GM23338 (cell line): ENCODE measurements around the gene LIMA1. TPM values are rescaled to one million over a fixed set of nuclear protein-coding genes. Genes with fewer than 3 reads are reported as not detected.

ENCODE experiments used
- ATAC-seq: fragments of 200-7000 bp; cut with Tn5 transposase; 3 replicates; pipeline ENCODE4 v1.9.1; 2020
- DNase-seq: peaks from one replicate; pipeline ENCODE4 v3.0.0-alpha.2; 2015; ENCODE audit warnings: low spot score
- H2AFZ ChIP-seq: fragments of 200-600 bp; sonication (generic); 2 replicates; pipeline ENCODE4 v1.8.0; 2016; ENCODE audit warnings: antibody characterized with exemption, mild to moderate bottlenecking, moderate library complexity
- H3F3A ChIP-seq: fragments of 200-600 bp; sonication (generic); replicated peaks from 2 replicates; pipeline ENCODE4 v1.8.0; 2017; ENCODE audit warnings: antibody characterized with exemption, mixed run types, low read depth
- H3K27ac ChIP-seq: fragments of 200-600 bp; sonication (generic); 2 replicates; pipeline ENCODE4 v1.6.1; 2016; ENCODE audit warnings: low read depth
- H3K27me3 ChIP-seq: fragments of 200-600 bp; sonication (generic); 2 replicates; pipeline ENCODE4 v1.8.0; 2016; ENCODE audit warnings: mild to moderate bottlenecking, mixed run types, moderate library complexity; ENCODE audit not compliant: insufficient read depth
- H3K36me3 ChIP-seq: fragments of 200-600 bp; sonication (generic); 2 replicates; pipeline ENCODE4 v1.8.0; 2016; ENCODE audit warnings: mild to moderate bottlenecking; ENCODE audit not compliant: insufficient read depth
- H3K4me1 ChIP-seq: fragments of 200-600 bp; sonication (generic); 2 replicates; pipeline ENCODE4 v1.8.0; 2016; ENCODE audit warnings: mild to moderate bottlenecking, moderate library complexity; ENCODE audit not compliant: insufficient read depth
- H3K4me2 ChIP-seq: fragments of 200-600 bp; sonication (generic); 2 replicates; pipeline ENCODE4 v1.7.1; 2017; ENCODE audit warnings: mixed run types
- H3K4me3 ChIP-seq: fragments of 200-600 bp; sonication (generic); 2 replicates; pipeline ENCODE4 v1.6.1; 2016; ENCODE audit warnings: mixed run types
- H3K79me2 ChIP-seq: fragments of 200-600 bp; sonication (generic); replicated peaks from 2 replicates; pipeline ENCODE4 v1.8.0; 2017; ENCODE audit warnings: mild to moderate bottlenecking; ENCODE audit not compliant: insufficient read depth
- H3K9me2 ChIP-seq: fragments of 200-600 bp; sonication (generic); 2 replicates; pipeline ENCODE4 v1.8.0; 2017; ENCODE audit not compliant: insufficient read depth
- H4K20me1 ChIP-seq: fragments of 200-600 bp; sonication (generic); replicated peaks from 2 replicates; pipeline ENCODE4 v1.8.0; 2017; ENCODE audit warnings: mild to moderate bottlenecking; ENCODE audit not compliant: insufficient read depth
- H3K27ac Mint-ChIP-seq: 2 replicates; pipeline ENCODE4 v1.8.0; 2020; ENCODE audit warnings: inconsistent platforms, mild to moderate bottlenecking, moderate library complexity, mixed read lengths
- H3K27me3 Mint-ChIP-seq: 3 replicates; pipeline ENCODE4 v1.8.0; 2022; ENCODE audit warnings: low read depth, mild to moderate bottlenecking, moderate library complexity, mixed read lengths, inconsistent platforms; ENCODE audit not compliant: insufficient read depth, poor library complexity
- H3K36me3 Mint-ChIP-seq: 3 replicates; pipeline ENCODE4 v1.8.0; 2021; ENCODE audit warnings: low read depth, mild to moderate bottlenecking, inconsistent platforms, moderate library complexity, mixed read lengths
- H3K4me1 Mint-ChIP-seq: 3 replicates; pipeline ENCODE4 v1.8.0; 2020; ENCODE audit warnings: mild to moderate bottlenecking, inconsistent platforms, mixed read lengths
- H3K4me3 Mint-ChIP-seq: 3 replicates; pipeline ENCODE4 v1.8.0; 2021; ENCODE audit warnings: moderate library complexity, mild to moderate bottlenecking, inconsistent platforms, mixed read lengths
- H3K9me3 Mint-ChIP-seq: 3 replicates; pipeline ENCODE4 v1.8.0; 2020; ENCODE audit warnings: moderate library complexity, mild to moderate bottlenecking, inconsistent platforms, mixed read lengths
- ETS1 ChIP-seq: IDR thresholded peaks from 2 replicates; pipeline ENCODE4 v1.6.1; 2016; ENCODE audit warnings: antibody characterized with exemption
- EZH2 ChIP-seq: fragments of 200-600 bp; sonication (generic); IDR thresholded peaks from one replicate; pipeline ENCODE4 v1.8.0; 2017; ENCODE audit warnings: antibody characterized with exemption, mild to moderate bottlenecking, low read depth; ENCODE audit not compliant: unreplicated experiment
- EZH2phosphoT487 ChIP-seq: fragments of 200-600 bp; sonication (generic); IDR thresholded peaks from one replicate; pipeline ENCODE4 v1.8.1; 2018; ENCODE audit warnings: antibody characterized with exemption; ENCODE audit not compliant: unreplicated experiment
- JUNB ChIP-seq: IDR thresholded peaks from one replicate; pipeline ENCODE4 v1.6.1; 2016; ENCODE audit warnings: antibody characterized with exemption; ENCODE audit not compliant: unreplicated experiment
- NANOG ChIP-seq: IDR thresholded peaks from 2 replicates; pipeline ENCODE4 v1.6.1; 2016; ENCODE audit warnings: antibody characterized with exemption, borderline replicate concordance
- POLR2AphosphoS5 ChIP-seq: IDR thresholded peaks from 2 replicates; pipeline ENCODE4 v1.6.1; 2016; ENCODE audit warnings: antibody characterized with exemption, low read depth
- REST ChIP-seq: IDR thresholded peaks from one replicate; pipeline ENCODE4 v1.6.1; 2018; ENCODE audit warnings: antibody characterized with exemption; ENCODE audit not compliant: unreplicated experiment
- STAT1 ChIP-seq: IDR thresholded peaks from one replicate; pipeline ENCODE4 v1.6.1; 2016; ENCODE audit warnings: antibody characterized with exemption; ENCODE audit not compliant: unreplicated experiment
- ZNF114 ChIP-seq: fragments of 250-450 bp; sonication (Bioruptor Pico); IDR thresholded peaks from 2 replicates; pipeline ENCODE4 v1.5.0; 2020; ENCODE audit warnings: mild to moderate bottlenecking, moderate library complexity
- ZNF331 ChIP-seq: fragments of 250-450 bp; sonication (Bioruptor Pico); IDR thresholded peaks from 2 replicates; pipeline ENCODE4 v1.5.0; 2020; ENCODE audit warnings: low read depth, mild to moderate bottlenecking, moderate library complexity
- ZNF462 ChIP-seq: fragments of 250-450 bp; sonication (Bioruptor Pico); IDR thresholded peaks from 2 replicates; pipeline ENCODE4 v1.5.0; 2020; ENCODE audit warnings: mild to moderate bottlenecking, moderate library complexity
- polyA plus RNA-seq: library from polyadenylated mRNA; unstranded; fragments of >200 nt; fragmentation: Nextera tagmentation; extraction: Ambion mirVana; gene quantifications from 2 replicates; pipeline ENCODE4 v1.2.1, GENCODE V29; 2016
- total RNA-seq: library from RNA; depleted of rRNA; stranded (reverse); fragments of >200 nt; shearing (Covaris generic); gene quantifications from 2 replicates; pipeline ENCODE4 v1.2.3, GENCODE V29; 2014

Gene LIMA1
- total and polyA plus RNA-seq, 2 experiments from 2014 or later, result 27.7 to 29.6 TPM

- TF ChIP-seq ZNF462 (CRISPR knock-in tag) (no peak), ZNF114 (CRISPR knock-in tag) (no peak), JUNB (no peak), EZH2phosphoT487 (no peak), STAT1 (no peak), ZNF331 (CRISPR knock-in tag) (no peak), POLR2AphosphoS5 (no peak), ETS1 (no peak)
Observed at GRCh38 chr12:50287271-50287670, 4.0 kb upstream of the LIMA1 start (continued).

- Histone ChIP-seq H3K27me3 (peaks cover 12% of the 10 kb centered on the region; the same call in 1 of the 2 replicates), H3K4me3 (no peak overlapping the region), H3K9me2 (no peaks in the 10 kb centered on the region), H3K27ac (no peak overlapping the region), H3K36me3 (no peaks in the 10 kb centered on the region), H2AFZ (no peak overlapping the region), H3K79me2 (no peaks in the 10 kb centered on the region), H3K4me1 (peaks cover 11% of the 10 kb centered on the region), H3F3A (peaks cover 6% of the 10 kb centered on the region; the same call in 1 of the 2 replicates), H3K4me2 (no peak overlapping the region), H4K20me1 (no peaks in the 10 kb centered on the region)
- Mint-ChIP-seq H3K27ac (no peak overlapping the region), H3K27me3 (peaks cover 4% of the 10 kb centered on the region), H3K4me1 (peaks cover 3% of the 10 kb centered on the region), H3K4me3 (no peak overlapping the region), H3K36me3 (no peaks in the 10 kb centered on the region), H3K9me3 (no peaks in the 10 kb centered on the region; the same call in 2 of the 3 replicates)
- ATAC-seq (no peak), DNase-seq (no peak)
- TF ChIP-seq POLR2AphosphoS5, result no peak
- TF ChIP-seq REST, result no peak
- TF ChIP-seq EZH2phosphoT487, result no peak
- TF ChIP-seq ZNF331 (CRISPR knock-in tag), result no peak
- no peak for TF ChIP-seq JUNB
- no peak for TF ChIP-seq ZNF114 (CRISPR knock-in tag)
- no peak for TF ChIP-seq NANOG
- no peak for TF ChIP-seq STAT1
- TF ChIP-seq EZH2, result no peak
Observed at GRCh38 chr12:50285253-50285652, 1.9 kb upstream of the LIMA1 start.
